ENCODE measurements around the gene ZNF134.

The ZNF134 gene

GRCh38 chr19:57637379-57637778 lies 23.3 kb downstream of the ZNF134 start:
- H3K27me3 ChIP-seq (replicated peaks; ENCODE audit: control insufficient read depth, insufficient read depth, low read length, poor library complexity, severe bottlenecking): no peaks in the 10 kb centered on the region
- H3K9me3 ChIP-seq (ENCODE audit: control insufficient read depth, low read length): peaks cover 37% of the 10 kb centered on the region
- no peak overlapping the region for H3K27ac ChIP-seq (ENCODE audit: insufficient read depth, low read length, poor library complexity, severe bottlenecking)
- peaks cover 76% of the 10 kb centered on the region for H3K36me3 ChIP-seq (ENCODE audit: control insufficient read depth, insufficient read depth, low read length)
- no peak overlapping the region for H3K4me3 ChIP-seq (ENCODE audit: insufficient read depth, low read depth, low read length, poor library complexity, severe bottlenecking)
- DNase-seq: no peak
- H3K4me1 ChIP-seq (ENCODE audit: control insufficient read depth, insufficient read depth, low read length, poor library complexity, severe bottlenecking): peaks cover 6% of the 10 kb centered on the region

GRCh38 chr19:57641715-57642234 lies 27.7 kb downstream of the ZNF134 start:
- Histone ChIP-seq H3K4me1 (ENCODE audit: control insufficient read depth, insufficient read depth, low read length, poor library complexity, severe bottlenecking) (no peaks in the 10 kb centered on the region), H3K27me3 (replicated peaks; ENCODE audit: control insufficient read depth, insufficient read depth, low read length, poor library complexity, severe bottlenecking) (no peaks in the 10 kb centered on the region), H3K36me3 (ENCODE audit: control insufficient read depth, insufficient read depth, low read length) (peaks cover 61% of the 10 kb centered on the region), H3K9me3 (ENCODE audit: control insufficient read depth, low read length) (peaks cover 53% of the 10 kb centered on the region), H3K4me3 (ENCODE audit: insufficient read depth, low read depth, low read length, poor library complexity, severe bottlenecking) (no peak overlapping the region), H3K27ac (ENCODE audit: insufficient read depth, low read length, poor library complexity, severe bottlenecking) (no peak overlapping the region)
- DNase-seq: no peak

- no peak for DNase-seq
- Histone ChIP-seq H3K36me3 (ENCODE audit: control insufficient read depth, insufficient read depth, low read length) (peaks cover 53% of the 10 kb centered on the region), H3K27ac (ENCODE audit: insufficient read depth, low read length, poor library complexity, severe bottlenecking) (no peak overlapping the region), H3K4me3 (ENCODE audit: insufficient read depth, low read depth, low read length, poor library complexity, severe bottlenecking) (no peak overlapping the region), H3K9me3 (ENCODE audit: control insufficient read depth, low read length) (peaks cover 50% of the 10 kb centered on the region), H3K4me1 (ENCODE audit: control insufficient read depth, insufficient read depth, low read length, poor library complexity, severe bottlenecking) (no peaks in the 10 kb centered on the region), H3K27me3 (replicated peaks; ENCODE audit: control insufficient read depth, insufficient read depth, low read length, poor library complexity, severe bottlenecking) (no peaks in the 10 kb centered on the region)
These were observed 28.5 kb downstream of the ZNF134 start for GRCh38 chr19:57642396-57643046.

GRCh38 chr19:57643734-57644133 lies 29.7 kb downstream of the ZNF134 start:
- Histone ChIP-seq H3K9me3 (ENCODE audit: control insufficient read depth, low read length) (peaks cover 46% of the 10 kb centered on the region), H3K27me3 (replicated peaks; ENCODE audit: control insufficient read depth, insufficient read depth, low read length, poor library complexity, severe bottlenecking) (no peaks in the 10 kb centered on the region), H3K36me3 (ENCODE audit: control insufficient read depth, insufficient read depth, low read length) (peaks cover 41% of the 10 kb centered on the region), H3K4me3 (ENCODE audit: insufficient read depth, low read depth, low read length, poor library complexity, severe bottlenecking) (no peak overlapping the region), H3K27ac (ENCODE audit: insufficient read depth, low read length, poor library complexity, severe bottlenecking) (no peak overlapping the region), H3K4me1 (ENCODE audit: control insufficient read depth, insufficient read depth, low read length, poor library complexity, severe bottlenecking) (no peaks in the 10 kb centered on the region)
- no peak for DNase-seq

GRCh38 chr19:57648331-57649003 lies 34.4 kb downstream of the ZNF134 start:
- H3K4me3 ChIP-seq (ENCODE audit: insufficient read depth, low read depth, low read length, poor library complexity, severe bottlenecking): no peak overlapping the region
- no peaks in the 10 kb centered on the region for H3K27me3 ChIP-seq (replicated peaks; ENCODE audit: control insufficient read depth, insufficient read depth, low read length, poor library complexity, severe bottlenecking)
- DNase-seq: no peak
- H3K9me3 ChIP-seq (ENCODE audit: control insufficient read depth, low read length): peaks cover 14% of the 10 kb centered on the region
- no peaks in the 10 kb centered on the region for H3K4me1 ChIP-seq (ENCODE audit: control insufficient read depth, insufficient read depth, low read length, poor library complexity, severe bottlenecking)
- H3K27ac ChIP-seq (ENCODE audit: insufficient read depth, low read length, poor library complexity, severe bottlenecking): no peak overlapping the region
- no peaks in the 10 kb centered on the region for H3K36me3 ChIP-seq (ENCODE audit: control insufficient read depth, insufficient read depth, low read length)

GRCh38 chr19:57651654-57651996 lies 37.6 kb downstream of the ZNF134 start:
- H3K4me3 ChIP-seq (ENCODE audit: insufficient read depth, low read depth, low read length, poor library complexity, severe bottlenecking): no peak overlapping the region
- H3K9me3 ChIP-seq (ENCODE audit: control insufficient read depth, low read length): peaks cover 2% of the 10 kb centered on the region
- H3K36me3 ChIP-seq (ENCODE audit: control insufficient read depth, insufficient read depth, low read length): no peaks in the 10 kb centered on the region
- no peaks in the 10 kb centered on the region for H3K27me3 ChIP-seq (replicated peaks; ENCODE audit: control insufficient read depth, insufficient read depth, low read length, poor library complexity, severe bottlenecking)
- DNase-seq: no peak
- H3K4me1 ChIP-seq (ENCODE audit: control insufficient read depth, insufficient read depth, low read length, poor library complexity, severe bottlenecking): no peaks in the 10 kb centered on the region
- H3K27ac ChIP-seq (ENCODE audit: insufficient read depth, low read length, poor library complexity, severe bottlenecking): no peak overlapping the region

GRCh38 chr19:57653689-57654088 lies 39.6 kb downstream of the ZNF134 start:
- H3K27ac ChIP-seq (ENCODE audit: insufficient read depth, low read length, poor library complexity, severe bottlenecking): no peak overlapping the region
- H3K4me1 ChIP-seq (ENCODE audit: control insufficient read depth, insufficient read depth, low read length, poor library complexity, severe bottlenecking): no peaks in the 10 kb centered on the region
- no peaks in the 10 kb centered on the region for H3K36me3 ChIP-seq (ENCODE audit: control insufficient read depth, insufficient read depth, low read length)
- H3K27me3 ChIP-seq (replicated peaks; ENCODE audit: control insufficient read depth, insufficient read depth, low read length, poor library complexity, severe bottlenecking): no peaks in the 10 kb centered on the region
- DNase-seq: no peak
- H3K9me3 ChIP-seq (ENCODE audit: control insufficient read depth, low read length): no peaks in the 10 kb centered on the region
- no peak overlapping the region for H3K4me3 ChIP-seq (ENCODE audit: insufficient read depth, low read depth, low read length, poor library complexity, severe bottlenecking)

- no peak for DNase-seq
- H3K27ac ChIP-seq (ENCODE audit: insufficient read depth, low read length, poor library complexity, severe bottlenecking): no peak overlapping the region
- no peaks in the 10 kb centered on the region for H3K9me3 ChIP-seq (ENCODE audit: control insufficient read depth, low read length)
- H3K4me1 ChIP-seq (ENCODE audit: control insufficient read depth, insufficient read depth, low read length, poor library complexity, severe bottlenecking): no peaks in the 10 kb centered on the region
- no peaks in the 10 kb centered on the region for H3K36me3 ChIP-seq (ENCODE audit: control insufficient read depth, insufficient read depth, low read length)
- no peak overlapping the region for H3K4me3 ChIP-seq (ENCODE audit: insufficient read depth, low read depth, low read length, poor library complexity, severe bottlenecking)
- H3K27me3 ChIP-seq (replicated peaks; ENCODE audit: control insufficient read depth, insufficient read depth, low read length, poor library complexity, severe bottlenecking): no peaks in the 10 kb centered on the region
These were observed 41.4 kb downstream of the ZNF134 start for GRCh38 chr19:57655443-57655842.

GRCh38 chr19:57656346-57656745 lies 42.3 kb downstream of the ZNF134 start:
- H3K4me1 ChIP-seq (ENCODE audit: control insufficient read depth, insufficient read depth, low read length, poor library complexity, severe bottlenecking): no peaks in the 10 kb centered on the region
- H3K4me3 ChIP-seq (ENCODE audit: insufficient read depth, low read depth, low read length, poor library complexity, severe bottlenecking): no peak overlapping the region
- H3K27me3 ChIP-seq (replicated peaks; ENCODE audit: control insufficient read depth, insufficient read depth, low read length, poor library complexity, severe bottlenecking): no peaks in the 10 kb centered on the region
- no peaks in the 10 kb centered on the region for H3K9me3 ChIP-seq (ENCODE audit: control insufficient read depth, low read length)
- DNase-seq: no peak
- H3K27ac ChIP-seq (ENCODE audit: insufficient read depth, low read length, poor library complexity, severe bottlenecking): no peak overlapping the region
- H3K36me3 ChIP-seq (ENCODE audit: control insufficient read depth, insufficient read depth, low read length): no peaks in the 10 kb centered on the region

- no peak overlapping the region for H3K27ac ChIP-seq (ENCODE audit: insufficient read depth, low read length, poor library complexity, severe bottlenecking)
- H3K36me3 ChIP-seq (ENCODE audit: control insufficient read depth, insufficient read depth, low read length): no peaks in the 10 kb centered on the region
- no peaks in the 10 kb centered on the region for H3K9me3 ChIP-seq (ENCODE audit: control insufficient read depth, low read length)
- H3K4me1 ChIP-seq (ENCODE audit: control insufficient read depth, insufficient read depth, low read length, poor library complexity, severe bottlenecking): peaks cover 3% of the 10 kb centered on the region
- peak overlapping the region; percentile 40 for H3K4me3 ChIP-seq (ENCODE audit: insufficient read depth, low read depth, low read length, poor library complexity, severe bottlenecking)
- DNase-seq: no peak
- H3K27me3 ChIP-seq (replicated peaks; ENCODE audit: control insufficient read depth, insufficient read depth, low read length, poor library complexity, severe bottlenecking): peaks cover 16% of the 10 kb centered on the region
These were observed 50.5 kb downstream of the ZNF134 start for GRCh38 chr19:57664269-57665127.

Measured in effector memory CD4-positive, alpha-beta T cell (primary cell).